A204.1 (cell line): Measurements from ENCODE around the gene MBL2.

ENCODE experiments used
- FAIRE-seq: peaks from 2 replicates; lab custom pipeline; 2012; peaks lifted over from hg19 to GRCh38; lab: Jason Lieb, UNC

Gene MBL2

GRCh38 chr10:52771534-52772445, 794 bp downstream of the MBL2 start:
- no peak for FAIRE-seq

GRCh38 chr10:52770904-52771303, 1.7 kb downstream of the MBL2 start:
- no peak for FAIRE-seq

DNA sequence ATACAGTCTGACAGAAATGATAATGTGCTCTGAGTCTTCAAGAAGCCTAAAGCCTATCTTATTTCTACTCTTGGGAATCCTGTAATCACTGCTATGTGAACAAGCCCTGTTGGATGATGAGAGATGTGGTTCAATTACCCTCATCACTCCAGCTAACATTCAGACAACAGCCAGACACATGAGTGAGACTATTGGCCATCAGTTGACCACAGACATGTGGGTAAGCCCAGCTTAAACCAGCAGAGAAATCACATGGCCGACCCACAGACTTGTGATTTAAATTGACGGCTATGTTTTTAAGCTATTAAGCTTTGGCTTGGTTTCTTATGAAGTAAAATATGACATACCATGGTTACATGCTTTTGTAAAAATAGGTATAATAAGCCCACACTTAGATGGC, 2.6 kb downstream of the MBL2 start:
- no peak for FAIRE-seq

DNA sequence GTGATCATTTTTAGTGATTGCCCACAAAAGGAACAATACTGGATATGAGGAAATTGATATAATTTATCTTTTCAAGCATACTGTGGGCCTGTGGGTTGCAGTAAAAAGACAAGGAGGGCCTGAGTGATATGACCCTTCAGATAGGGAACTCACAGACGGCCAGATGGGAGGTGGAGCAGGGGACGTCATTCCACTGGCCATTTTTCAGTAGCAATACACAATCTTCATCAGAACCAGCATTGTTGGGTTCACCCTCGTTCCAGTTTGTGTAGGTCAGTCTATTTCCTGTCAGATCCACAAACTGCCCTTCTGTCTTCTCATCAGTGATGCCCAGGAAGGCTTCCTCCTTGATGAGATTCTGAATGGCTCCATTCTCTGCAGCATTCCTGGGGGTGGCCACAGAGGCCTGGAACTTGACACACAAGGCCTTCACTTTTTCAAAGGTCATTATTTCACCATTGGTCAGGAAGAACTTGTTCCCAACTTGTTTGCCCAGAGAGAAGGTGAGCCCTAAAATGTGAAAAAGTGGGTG, 4.5 kb downstream of the MBL2 start:
- no peak for FAIRE-seq

GRCh38 chr10:52762088-52762487, 10.5 kb downstream of the MBL2 start:
- no peak for FAIRE-seq

DNA sequence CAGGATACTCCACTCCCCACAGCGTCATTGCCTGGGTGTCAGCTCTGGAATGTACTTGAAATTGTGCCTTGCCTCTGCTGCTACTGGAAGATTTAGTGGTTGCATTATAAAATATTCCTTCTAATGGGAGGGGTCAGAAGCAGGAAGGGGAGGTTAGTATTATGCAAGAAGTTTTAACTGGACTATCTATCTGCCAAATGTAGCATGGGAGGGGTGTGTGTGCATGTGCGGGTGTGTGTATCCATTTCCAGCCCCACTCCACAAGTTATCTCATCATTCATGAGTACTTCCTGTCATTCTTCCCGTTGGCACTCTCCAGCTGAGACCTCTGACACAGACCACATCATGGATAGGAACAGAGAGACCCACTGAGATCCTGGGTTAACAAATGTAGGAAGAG, 13.4 kb downstream of the MBL2 start:
- FAIRE-seq, result no peak

DNA sequence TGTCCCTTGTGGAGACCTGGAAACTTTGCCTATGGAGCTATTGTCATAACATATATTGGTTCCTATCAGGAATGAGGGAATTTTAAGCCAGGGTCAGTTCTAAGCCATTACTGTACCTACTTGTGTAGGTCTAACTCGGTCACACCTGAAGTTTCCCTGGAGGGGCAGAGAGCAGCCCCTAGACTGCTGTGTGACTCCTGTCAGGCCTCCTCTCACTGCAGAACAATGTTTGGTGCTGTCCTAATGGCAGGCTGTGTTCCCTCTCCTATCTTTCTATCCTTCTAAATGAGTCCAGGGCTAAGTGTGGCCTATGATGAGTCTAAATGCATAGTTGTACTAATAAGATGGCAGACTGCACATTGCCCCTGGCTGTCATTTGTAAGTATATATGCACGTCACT, 14.2 kb downstream of the MBL2 start:
- FAIRE-seq, result no peak

- no peak for FAIRE-seq
Measured at GRCh38 chr10:52757773-52758172, 14.8 kb downstream of the MBL2 start.

DNA sequence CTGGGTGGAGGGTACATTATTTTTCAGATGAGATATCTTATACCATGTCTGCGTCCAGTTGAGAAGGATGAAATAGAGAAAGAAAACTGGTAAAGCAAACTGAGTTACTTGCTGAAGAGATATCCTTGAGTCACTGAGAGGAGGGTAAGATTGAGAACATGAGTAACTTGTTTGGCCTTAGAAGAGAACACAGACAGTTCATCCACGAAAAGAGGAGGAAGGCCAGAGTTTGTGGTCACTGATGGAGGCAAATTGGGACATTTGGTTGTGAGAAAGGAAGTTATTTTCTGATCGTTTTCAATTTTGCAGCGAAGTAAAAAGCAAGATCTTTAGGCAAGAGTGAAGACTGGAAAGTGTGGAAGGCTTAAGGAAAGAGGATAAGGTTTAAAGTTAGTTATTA, 15.6 kb downstream of the MBL2 start:
- no peak for FAIRE-seq

DNA sequence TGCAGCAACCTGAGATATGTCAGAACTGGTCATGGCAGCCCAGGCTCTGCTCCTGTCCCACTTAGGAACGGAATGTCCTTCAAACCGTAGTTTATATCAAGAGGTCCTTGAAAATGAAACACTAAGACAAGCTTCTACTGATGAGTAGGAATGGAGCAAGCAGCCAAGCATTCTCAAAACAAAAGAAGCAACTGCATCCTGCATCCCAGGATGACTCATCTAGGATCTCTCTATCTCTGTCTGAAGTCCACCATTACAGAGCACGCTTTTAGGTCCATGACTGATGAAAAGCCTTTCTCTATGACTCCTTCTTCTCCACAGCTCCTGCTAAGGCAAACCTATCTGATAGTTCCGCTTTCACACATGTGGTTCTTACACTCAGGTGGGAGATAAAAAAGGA, 16.3 kb downstream of the MBL2 start:
- FAIRE-seq, result no peak

- no peak for FAIRE-seq
Measured at GRCh38 chr10:52755297-52756062, 17.1 kb downstream of the MBL2 start.

DNA sequence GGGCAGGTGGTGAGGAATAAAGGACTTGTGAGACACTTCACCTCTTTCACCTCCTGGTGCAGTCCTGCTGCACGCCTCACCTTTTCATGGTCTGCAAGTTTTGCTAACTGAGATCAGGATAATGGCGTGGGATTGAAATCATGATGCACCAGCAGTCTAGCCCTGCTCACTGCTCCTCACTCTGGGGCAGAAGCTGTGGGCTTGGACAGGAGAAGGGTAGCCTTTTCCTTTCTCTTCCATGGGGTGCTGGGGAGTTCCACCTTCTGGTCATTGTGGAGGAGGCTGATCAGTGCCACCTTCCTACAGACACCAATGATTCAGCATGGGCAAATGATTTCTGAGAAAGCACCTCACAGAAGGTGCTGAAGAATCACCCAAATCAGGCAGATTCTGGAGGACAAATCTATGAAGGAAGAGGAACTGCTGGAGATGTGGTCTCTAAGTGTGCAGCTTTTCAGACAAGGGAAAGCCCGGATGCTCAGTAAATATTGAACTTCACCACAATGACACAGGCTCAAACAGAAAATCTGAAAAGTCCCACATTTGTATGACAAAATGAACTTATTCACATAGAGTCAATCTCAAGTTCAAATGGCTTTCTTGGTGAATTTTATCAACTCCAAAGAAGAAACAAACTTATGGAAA, 19.7 kb downstream of the MBL2 start:
- no peak for FAIRE-seq

DNA sequence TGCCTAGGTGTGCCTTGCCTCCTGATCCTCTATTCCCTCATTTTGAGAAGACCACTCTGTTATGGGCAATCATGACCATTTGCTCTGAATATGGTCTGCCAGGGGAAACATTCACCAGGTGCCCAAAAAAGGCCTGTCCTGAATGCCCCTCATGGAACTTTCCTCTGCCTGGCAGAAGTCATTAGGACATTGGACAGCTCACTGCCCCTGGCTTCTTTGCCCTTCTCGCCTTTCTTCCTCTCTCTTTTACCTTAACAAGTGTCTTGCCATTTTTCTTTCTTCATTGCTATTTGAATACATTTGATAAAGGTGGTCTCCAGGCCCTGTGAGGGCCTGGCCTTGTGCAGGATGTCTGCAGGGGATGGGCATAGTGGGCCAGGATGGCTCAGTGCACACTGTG, 20.3 kb downstream of the MBL2 start:
- no peak for FAIRE-seq

DNA sequence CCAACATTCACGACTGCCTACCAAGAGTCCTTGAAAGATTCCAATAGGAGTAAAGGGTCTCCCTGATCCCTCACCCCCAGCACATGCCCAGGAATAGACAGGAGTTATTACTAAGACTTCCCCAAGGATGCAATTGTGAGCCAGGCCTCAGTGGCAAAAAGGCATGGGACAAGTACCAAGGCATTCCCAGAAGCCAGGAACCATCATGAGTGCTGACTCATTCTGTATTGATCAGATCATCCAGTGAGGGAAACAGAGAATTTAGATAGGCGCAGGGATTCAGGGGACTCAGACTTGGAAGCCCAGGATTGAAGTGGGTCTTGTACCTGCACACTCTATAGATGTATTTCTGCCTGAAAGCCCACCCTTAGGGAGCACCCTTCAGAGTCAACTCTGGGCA, 21.2 kb downstream of the MBL2 start:
- no peak for FAIRE-seq

- no peak for FAIRE-seq
Measured at GRCh38 chr10:52750629-52751028, 22.0 kb downstream of the MBL2 start.

- no peak for FAIRE-seq
Measured at GRCh38 chr10:52747694-52748093, 24.9 kb downstream of the MBL2 start.

DNA sequence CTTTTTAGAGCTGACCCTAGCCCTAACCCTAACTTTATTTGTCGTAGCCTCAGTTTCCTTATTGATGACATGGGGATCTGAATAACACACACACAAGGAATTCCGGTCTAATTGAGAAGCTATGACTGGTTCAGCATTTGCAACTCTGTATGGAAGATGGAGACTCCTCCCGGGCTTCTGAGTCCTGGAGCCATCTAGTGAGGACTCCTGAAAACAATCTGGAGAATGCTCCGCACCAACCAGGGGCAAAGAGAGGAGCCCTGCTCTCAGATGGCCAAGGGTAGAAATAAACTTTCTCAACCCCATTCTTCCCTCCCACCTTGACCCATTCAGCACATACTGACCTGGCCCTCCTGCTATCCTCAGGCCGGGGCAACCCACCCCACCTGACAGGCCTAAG, 26.4 kb downstream of the MBL2 start:
- FAIRE-seq, result no peak

DNA sequence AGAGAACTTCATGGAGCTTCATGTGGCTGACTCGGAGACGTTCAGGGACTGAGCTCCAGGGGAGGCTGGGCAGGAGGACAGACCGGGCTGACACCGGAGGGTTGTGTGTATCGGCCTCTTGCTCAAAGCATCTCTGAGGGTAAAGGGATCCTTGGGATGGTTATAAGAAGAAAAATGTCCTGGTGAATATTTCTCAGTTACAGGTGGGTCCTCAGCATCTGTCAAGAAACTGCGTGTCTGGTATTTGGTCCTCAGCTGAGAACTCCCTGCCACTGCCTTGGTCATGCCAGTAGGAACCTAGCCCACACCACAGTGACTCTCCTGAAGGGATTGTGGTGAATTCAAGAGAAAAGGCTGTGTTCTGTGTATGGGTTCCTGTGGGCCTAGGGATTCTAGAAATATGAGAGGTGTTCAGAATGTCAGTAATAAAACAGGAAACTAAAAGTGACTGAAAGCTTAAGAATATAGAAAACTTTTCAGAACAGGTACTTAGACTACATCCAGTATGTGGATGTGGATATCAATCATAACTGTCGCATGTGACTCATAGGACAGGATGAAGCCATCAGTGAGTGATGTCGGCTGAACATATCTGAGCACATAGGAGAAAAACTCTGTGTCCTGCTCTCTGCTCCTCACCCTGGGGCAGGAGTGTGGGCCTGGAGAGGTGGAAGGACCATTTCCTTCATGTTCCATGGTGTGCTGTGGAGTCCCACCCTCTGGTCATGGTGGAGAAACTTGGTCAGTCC, 28.4 kb downstream of the MBL2 start:
- FAIRE-seq, result no peak

GRCh38 chr10:52742731-52743130, 29.9 kb downstream of the MBL2 start:
- FAIRE-seq, result no peak

- no peak for FAIRE-seq
Measured at GRCh38 chr10:52741851-52742250, 30.7 kb downstream of the MBL2 start.

GRCh38 chr10:52740913-52741675, 31.5 kb downstream of the MBL2 start:
- no peak for FAIRE-seq
